HepG2 (cell line): ENCODE measurements around the gene CDC42EP3.

ENCODE experiments used
- EP300 ChIP-seq, 3 experiments: sonication (generic) in 1 of 3; formaldehyde crosslinking in 1 of 3; IDR thresholded peaks; 2 replicates each; pipeline versions ENCODE4 v1.5.1 to v1.6.1; 2011 to 2020; ENCODE audit warnings: low read depth in 2 of 3, low read length in 2 of 3, borderline replicate concordance in 1 of 3, improper control_type of control experiment in 1 of 3, mild to moderate bottlenecking in 1 of 3, missing genetic modification reagents in 1 of 3, moderate library complexity in 1 of 3
- FOXJ3 ChIP-seq: sonication (generic); formaldehyde crosslinking; IDR thresholded peaks from 2 replicates; pipeline ENCODE4 v1.4.0; 2020; ENCODE audit warnings: missing genetic modification reagents, mild to moderate bottlenecking, borderline replicate concordance
- FOXM1 ChIP-seq: sonication (generic); formaldehyde crosslinking; IDR thresholded peaks from 2 replicates; pipeline ENCODE4 v1.5.0; 2020; ENCODE audit warnings: missing genetic modification reagents
- POLR2A ChIP-seq, 2 experiments: IDR thresholded peaks; 2 replicates each; pipeline ENCODE4 v1.6.1; 2011; ENCODE audit warnings: low read depth in 2 of 2, low read length in 2 of 2, mild to moderate bottlenecking in 1 of 2, moderate library complexity in 1 of 2; ENCODE audit not compliant: insufficient read depth in 1 of 2
- TAF1 ChIP-seq: sonication (generic); formaldehyde crosslinking; IDR thresholded peaks from 2 replicates; pipeline ENCODE4 v1.4.0; 2020; ENCODE audit warnings: missing genetic modification reagents
- ZBTB38 ChIP-seq: sonication (generic); formaldehyde crosslinking; IDR thresholded peaks from 2 replicates; pipeline ENCODE4 v1.5.1; 2020; ENCODE audit warnings: mild to moderate bottlenecking, missing genetic modification reagents
- ZNF143 ChIP-seq: sonication (generic); formaldehyde crosslinking; IDR thresholded peaks from 2 replicates; pipeline ENCODE4 v1.4.0; 2020; ENCODE audit warnings: missing genetic modification reagents
- TF ChIP-seq, protein P1 (sequence below): sonication (generic); formaldehyde crosslinking; IDR thresholded peaks from 2 replicates; pipeline ENCODE4 v1.5.0; 2020; ENCODE audit warnings: mild to moderate bottlenecking, missing genetic modification reagents, moderate library complexity
- TF ChIP-seq, protein P2 (sequence below): sonication (generic); formaldehyde crosslinking; IDR thresholded peaks from 2 replicates; pipeline ENCODE4 v1.5.0; 2020; ENCODE audit warnings: mild to moderate bottlenecking, low read depth, missing genetic modification reagents, borderline replicate concordance

DNA sequence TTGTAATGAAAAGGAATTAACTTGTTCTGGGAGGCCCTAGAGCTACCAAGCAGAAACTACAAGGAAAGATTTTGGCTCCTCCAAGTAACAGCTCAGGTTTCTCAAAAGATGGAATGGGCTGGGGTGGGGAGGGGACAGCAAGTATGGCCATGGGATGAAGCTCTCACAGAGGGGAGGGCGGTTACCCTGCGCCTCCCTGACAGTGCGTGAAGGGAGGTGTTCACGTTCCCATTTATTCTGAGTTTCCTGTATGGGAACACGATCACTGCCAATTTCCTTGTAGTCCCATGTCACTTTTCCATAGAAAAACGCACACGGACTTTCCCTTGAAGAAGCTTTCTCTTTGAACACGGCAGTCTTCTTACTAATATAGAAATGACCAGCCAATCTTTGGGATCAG is 17.0 kb downstream of the CDC42EP3 start:
- TF ChIP-seq, protein P1, sequence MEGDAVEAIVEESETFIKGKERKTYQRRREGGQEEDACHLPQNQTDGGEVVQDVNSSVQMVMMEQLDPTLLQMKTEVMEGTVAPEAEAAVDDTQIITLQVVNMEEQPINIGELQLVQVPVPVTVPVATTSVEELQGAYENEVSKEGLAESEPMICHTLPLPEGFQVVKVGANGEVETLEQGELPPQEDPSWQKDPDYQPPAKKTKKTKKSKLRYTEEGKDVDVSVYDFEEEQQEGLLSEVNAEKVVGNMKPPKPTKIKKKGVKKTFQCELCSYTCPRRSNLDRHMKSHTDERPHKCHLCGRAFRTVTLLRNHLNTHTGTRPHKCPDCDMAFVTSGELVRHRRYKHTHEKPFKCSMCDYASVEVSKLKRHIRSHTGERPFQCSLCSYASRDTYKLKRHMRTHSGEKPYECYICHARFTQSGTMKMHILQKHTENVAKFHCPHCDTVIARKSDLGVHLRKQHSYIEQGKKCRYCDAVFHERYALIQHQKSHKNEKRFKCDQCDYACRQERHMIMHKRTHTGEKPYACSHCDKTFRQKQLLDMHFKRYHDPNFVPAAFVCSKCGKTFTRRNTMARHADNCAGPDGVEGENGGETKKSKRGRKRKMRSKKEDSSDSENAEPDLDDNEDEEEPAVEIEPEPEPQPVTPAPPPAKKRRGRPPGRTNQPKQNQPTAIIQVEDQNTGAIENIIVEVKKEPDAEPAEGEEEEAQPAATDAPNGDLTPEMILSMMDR (CRISPR knock-in tag), result no peak
- TF ChIP-seq, protein P2, sequence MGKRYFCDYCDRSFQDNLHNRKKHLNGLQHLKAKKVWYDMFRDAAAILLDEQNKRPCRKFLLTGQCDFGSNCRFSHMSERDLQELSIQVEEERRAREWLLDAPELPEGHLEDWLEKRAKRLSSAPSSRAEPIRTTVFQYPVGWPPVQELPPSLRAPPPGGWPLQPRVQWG, result no peak
- TF ChIP-seq POLR2A (IDR thresholded peaks at IDR 0.05; ENCODE audit: insufficient read depth in 1 of 2, low read depth in 2 of 2, low read length in 2 of 2) (no peak), ZNF143 (CRISPR knock-in tag) (no peak), ZBTB38 (CRISPR knock-in tag) (no peak), FOXM1 (CRISPR knock-in tag) (no peak), FOXJ3 (CRISPR knock-in tag) (no peak), EP300 (IDR thresholded peaks at IDR 0.05; ENCODE audit: low read depth in 2 of 2, low read length in 2 of 2) (no peak), EP300 (CRISPR knock-in tag; IDR thresholded peaks at IDR 0.05; ENCODE audit: borderline replicate concordance) (no peak), TAF1 (CRISPR knock-in tag) (no peak)
